NCI-H345 treated with DMSO at 0.1 percent for 48 hours (cell line): Measurements from ENCODE around the gene TMEM259.

Experiments
- DNase-seq: peaks from one replicate; lab custom pipeline; 2025; ENCODE audit not compliant: unreplicated experiment; lab: John Stamatoyannopoulos, UW

TMEM259 gene

DNA sequence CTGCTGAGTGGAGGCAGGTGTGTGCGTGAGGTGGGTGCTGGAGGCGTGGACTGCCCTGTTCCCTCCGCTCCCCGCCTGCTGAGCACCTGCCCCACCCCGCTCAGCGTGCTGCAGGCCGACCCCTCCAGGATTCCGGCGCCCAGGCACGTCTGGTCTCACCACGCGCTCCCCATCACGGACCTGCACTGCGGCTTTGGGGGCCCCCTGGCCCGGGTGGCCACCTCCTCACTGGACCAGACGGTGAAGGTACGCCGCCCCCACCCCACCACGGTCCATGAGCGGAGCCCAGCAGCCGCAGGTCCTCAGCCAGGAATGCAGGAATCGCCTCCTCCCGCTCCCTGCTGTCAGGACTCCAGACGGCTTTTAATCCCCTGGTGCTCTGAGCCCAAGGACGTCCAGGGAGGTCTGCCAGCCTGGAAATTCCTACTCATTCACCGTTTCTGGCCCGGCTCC lies 30.8 kb downstream of the TMEM259 start:
- no peak for DNase-seq

DNA sequence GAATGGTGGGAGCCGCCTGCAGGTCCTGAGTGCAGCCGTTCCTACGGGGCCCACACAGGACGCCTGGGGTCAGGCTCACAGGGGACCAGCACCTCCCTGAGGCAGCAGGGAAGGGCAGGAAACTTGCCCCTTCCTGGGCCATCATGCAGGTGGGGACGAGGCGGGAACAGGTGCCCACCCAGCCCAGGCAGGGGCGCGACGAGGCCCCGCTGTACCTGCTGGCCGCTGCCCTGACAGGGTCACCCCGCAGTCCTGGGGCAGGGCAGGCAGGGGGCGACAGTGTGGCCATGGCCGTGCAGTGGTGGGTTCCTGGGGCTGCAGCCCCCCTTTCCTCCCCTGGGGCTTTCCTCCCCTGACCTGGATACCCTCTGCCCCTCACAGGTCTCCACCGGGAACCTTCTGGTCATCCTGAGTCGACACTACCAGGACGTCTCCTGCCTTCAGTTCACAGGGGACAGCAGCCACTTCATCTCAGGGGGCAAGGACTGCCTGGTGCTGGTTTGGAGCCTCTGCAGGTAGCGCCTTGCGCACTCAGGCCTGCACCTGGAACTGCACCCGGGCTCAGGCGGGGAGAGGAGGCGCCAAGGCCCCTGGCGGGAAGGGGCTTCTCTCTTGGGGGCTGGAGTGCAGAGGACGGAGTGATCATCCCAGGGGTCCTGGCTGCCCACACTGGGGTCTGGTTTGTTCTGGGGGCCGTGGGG lies 31.4 kb downstream of the TMEM259 start:
- no peak for DNase-seq

DNA sequence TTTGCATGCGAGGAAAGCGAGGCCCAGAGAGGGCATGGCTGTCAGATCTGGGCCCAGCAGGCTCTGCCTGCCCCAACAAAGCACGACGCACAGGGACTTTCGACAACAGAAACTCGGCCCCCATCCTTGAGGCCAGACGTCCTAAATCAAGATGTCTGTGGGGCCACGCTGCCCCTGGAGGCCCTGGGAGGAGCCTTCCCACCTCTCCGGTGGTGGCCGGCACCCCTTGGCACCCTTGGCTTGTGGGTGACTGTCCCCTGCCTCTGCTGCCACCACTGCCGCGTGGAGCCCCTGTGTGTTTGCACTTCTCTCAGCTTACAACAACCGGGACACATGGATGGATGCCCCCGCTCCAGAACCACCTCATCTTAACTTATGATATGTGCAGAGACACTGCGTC lies 32.4 kb downstream of the TMEM259 start:
- no peak for DNase-seq

DNA sequence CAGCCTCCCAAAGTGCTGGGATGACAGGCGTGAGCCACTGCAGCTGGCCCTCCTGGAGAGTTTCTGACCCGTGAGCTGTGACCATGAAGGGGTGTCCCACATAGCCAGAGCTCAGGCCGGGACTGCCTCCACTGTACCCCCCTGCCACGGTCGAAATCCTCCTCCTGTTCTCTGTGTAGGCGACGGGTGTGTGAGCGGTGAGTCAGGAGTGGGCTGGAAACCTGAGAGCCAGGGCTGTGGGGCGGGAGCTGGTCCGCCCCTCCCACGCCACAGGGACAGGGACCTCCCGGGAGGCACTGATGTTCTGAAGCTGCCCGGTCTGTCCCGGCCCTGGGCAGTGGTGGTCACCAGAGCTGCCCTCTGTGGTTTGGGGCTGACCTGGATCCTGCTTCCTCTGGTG lies 32.8 kb downstream of the TMEM259 start:
- no peak for DNase-seq

DNA sequence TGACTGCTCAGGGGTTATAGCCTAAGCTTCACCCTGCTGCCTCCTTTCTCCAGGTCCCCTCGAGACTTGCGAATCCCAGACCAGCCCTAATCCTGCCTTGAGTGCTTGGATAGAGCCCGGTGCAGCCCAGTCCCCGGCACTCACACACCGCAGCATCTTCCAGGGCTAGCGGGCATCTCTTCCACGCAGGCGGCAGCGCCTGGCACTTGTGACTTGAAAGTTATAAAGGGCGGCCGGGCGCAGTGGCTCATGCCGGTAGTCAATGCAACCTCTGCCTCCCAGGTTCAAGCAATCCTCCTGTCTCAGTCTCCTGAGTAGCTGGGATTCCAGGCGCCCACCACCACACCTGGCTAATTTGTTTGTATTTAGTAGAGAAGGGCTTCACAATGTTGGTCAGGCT lies 34.8 kb downstream of the TMEM259 start:
- DNase-seq = no peak

DNA sequence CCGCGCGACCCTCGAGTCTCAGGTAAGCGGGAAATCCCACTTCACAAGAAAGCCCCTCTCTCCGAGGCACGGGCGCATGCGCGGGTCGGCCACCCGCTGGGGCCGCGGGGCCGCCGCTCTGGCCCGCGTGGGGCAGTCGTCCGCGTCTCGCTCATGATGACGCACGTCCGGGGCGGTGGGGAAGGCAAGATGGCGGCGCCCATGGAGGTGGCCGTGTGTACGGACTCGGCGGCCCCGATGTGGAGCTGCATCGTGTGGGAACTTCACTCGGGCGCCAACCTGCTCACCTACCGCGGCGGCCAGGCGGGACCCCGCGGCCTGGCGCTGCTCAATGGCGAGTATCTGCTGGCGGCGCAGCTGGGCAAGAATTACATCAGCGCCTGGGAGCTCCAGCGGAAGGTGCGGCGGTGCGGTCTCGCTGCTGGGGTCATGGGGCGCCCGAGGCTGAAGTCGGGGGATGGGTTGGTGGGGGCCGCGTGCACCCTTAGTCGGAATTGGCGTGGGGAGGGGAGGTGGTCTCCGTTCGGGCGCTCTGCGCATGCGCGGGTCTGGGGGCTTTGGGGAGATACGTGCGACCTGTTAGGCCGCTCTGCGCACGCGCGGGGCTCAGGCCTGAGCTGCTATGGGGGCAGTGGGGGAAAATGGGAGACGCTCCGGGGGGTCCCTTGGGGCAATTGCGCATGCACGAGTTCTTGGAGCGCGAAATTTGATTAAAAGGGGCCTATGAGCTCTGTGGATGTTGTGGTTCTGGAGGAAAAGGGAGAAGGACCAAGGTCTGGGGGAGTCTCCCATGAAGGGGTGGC lies 36.6 kb downstream of the TMEM259 start, which contains the start of gene WDR18:
TSS of gene WDR18 (plus strand) at position 181 of the 803 bp plus-strand sequence. CDS start at position 190, 9 bp downstream.
- peak; percentile 84 for DNase-seq

DNA sequence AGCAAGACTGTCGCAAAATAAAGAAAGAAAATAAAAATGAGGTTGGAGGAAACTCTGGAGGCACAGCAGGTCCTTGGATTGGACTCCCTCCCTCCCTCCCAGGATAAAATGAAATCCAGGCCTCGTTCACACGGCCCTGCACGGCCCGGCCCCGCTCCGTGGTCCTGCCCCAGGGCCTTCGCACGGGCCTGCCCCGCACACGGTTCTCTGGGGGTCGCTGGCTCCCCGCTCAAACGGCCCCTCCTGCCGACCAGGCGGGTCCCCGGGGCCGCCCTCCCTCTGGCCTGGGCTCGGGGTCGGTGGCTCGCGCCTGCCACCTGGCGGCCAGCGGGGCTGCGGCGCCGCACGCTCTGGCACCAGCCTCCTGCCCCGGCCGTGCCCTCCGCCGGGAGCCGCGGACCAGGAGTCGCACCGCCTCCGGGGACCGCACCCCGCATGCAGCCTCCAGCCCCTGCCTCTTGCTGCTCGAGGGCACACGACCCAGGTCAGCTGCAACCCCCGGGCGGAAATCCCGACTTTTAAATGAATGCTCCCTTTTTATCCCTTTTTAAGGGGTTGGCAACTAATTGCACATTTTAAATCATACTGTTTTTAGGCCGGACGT lies 38.3 kb downstream of the TMEM259 start:
- no peak for DNase-seq

DNA sequence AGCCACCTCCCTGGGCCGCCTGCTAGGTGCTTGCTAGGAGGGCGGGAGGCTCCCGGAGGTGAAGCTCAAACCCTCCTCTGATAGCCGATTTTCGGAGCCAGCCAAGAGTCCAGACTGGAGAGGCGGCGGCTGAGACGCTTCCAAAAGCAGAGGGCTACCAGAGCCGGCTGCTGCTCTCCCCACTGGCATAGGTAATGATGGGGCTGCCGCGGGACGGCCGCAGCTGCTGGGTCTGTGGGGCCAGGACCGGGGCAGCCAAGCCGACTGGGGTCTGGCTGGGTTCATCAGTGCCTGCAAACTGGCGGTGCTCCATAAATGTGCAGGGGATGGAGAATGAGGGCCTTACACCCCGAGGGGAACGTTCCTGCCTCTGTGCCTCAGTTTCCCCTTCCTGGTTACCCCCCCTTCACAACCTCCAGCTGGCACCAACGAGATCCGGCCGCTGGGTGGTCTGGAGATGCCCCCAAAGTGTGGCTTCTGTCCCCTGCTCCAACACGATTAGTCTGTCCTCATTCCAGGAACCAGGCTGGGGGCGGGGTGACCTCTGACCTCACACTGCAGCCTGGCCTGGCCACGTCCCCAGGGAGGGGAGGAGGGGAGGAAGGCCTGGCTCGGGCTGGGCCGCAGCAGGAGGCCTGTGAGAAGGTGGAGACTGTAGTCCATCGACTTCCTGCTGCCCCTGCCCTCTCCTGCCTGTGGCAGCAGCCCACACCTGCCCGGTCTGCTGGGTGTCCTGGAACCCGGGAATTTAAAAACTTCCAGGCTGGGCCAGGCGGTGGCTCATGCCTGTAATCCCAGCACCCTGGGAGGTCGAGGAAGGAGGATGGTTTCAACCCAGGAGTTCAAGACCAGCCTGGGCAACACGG lies 40.6 kb downstream of the TMEM259 start:
- DNase-seq = no peak

DNA sequence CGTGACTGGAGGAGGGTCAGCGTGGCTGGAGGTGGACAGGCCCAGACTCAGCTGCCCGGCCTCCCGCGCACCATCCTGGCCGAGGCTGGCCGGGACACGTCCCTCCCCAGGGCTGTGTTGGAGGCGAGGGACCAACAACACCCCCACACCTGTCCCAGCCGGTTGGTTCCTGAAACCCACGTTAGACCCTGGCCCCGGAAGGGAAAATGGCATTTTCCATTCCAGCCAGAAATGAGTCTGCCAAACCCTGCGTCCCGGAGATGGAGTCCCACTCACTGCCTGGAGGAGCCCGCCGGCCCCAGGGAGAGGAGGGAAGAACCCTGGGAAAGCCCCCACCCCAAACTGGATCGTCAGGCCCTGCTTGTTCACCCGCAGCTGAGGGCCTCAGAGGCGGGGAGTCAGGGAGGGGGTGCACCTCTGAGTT lies 41.6 kb downstream of the TMEM259 start:
- no peak for DNase-seq

DNA sequence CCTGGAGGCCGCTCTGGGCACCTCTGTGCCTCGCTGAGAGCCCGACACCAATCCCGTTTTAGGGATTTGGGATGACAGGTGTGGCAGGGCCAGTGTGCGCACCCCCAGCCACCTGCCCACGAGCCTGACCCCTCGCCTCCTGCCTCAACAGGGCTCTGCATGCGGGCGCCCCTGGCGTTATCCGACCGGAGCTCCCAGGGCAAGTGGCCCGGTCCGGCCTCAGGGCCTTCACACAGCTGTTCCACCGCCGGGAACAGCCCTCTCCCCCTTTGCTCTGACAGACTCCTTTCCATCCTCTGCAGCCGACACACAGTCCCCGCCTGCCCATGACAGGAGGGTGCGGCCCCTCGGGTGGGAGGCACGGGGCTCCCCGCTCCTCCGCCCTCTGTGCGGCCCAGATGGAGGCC lies 43.9 kb downstream of the TMEM259 start:
- no peak for DNase-seq

DNA sequence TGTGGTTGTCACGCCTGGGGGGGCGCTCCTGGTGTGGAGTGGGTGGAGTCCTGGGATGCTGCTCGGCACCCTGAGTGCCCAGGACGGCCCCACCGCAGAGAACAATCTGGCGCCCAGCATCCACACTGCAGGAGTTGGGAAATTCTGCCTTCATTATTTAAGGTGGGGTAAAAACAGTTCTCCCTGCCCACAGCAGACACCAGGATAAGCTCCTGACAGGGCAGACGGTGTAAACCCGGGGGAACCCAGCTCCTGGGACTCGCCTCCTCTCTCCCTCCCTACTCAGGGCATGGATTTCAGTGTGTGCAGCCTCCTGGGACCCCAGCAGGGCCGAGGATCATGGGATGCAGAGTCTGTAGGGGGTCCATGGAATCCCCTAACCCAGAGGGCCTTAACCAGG lies 44.4 kb downstream of the TMEM259 start:
- no peak for DNase-seq

DNA sequence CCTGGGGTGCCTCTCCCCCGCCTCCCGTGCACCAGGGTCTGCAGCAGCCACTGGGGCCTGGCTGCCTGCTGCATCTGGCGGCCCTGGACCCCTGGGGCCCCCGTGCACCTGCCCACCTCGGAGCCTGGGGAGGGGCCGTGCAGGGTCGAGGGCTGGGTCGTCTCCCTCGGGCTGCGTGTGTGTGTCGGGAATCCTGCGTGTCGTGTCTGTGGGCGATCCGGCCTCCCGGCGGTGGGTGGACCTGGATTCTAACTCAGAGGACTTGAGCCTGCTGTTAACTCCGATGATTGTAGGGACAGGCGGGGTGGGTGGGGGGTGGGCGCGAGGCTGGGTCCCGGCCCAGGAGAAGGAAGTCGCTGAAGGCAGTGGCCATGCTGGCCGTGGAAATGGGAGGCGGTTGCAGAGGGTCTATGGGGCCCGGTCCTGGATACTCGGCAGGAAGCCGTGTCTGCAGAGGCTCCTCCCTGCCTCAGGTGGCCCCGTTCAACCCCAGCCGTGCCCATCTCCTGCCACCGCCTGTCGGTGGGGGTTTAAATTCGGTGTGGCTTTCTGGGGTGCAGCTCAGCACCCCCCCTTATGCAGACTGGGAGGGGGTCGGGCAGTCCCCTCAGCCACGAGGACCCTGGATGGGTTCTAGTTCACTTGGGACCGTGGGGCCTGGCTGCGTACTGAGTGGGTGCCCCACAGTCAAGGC lies 46.2 kb downstream of the TMEM259 start:
- DNase-seq = no peak

DNA sequence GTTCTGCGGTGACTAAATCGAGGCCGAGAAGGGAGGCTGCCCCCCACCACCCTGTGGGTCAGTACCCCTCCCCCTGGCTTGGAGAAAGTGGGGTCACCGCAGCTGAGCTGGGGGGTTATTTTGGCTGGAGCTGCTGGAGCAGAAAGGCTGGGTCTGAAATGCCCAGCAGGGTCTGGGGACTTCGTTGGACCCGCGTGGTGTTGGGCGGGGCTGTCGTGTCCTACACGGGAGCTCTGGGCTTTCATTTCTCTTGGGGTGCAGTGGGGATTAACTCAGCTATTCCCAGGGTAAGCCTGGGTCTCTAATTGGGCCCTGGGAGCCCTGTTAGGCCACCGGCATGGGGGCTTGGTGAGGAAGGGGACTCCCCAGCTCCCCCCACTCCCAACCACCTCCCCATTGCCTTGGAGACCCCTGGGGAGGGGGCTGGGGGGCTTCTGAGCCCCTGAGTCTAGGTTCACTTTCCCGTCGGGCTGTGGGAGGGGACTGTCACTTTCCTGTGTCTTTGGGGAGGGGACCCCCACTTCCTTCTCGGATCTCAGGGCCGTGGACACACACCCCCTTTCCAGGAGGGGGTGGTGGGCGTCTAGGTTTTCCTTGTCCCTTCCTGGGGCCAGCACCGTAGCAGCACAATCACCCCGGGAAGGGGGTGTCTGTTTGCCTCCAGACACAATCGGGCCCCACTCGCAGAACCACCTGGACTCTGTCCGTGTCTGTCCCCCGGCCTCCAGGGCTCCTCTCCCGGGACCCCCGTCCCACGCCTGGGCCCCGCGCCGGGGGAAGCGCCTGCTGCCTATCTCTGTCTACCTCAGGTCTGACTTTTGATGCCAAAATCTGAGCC lies 47.0 kb downstream of the TMEM259 start:
- no peak for DNase-seq

DNA sequence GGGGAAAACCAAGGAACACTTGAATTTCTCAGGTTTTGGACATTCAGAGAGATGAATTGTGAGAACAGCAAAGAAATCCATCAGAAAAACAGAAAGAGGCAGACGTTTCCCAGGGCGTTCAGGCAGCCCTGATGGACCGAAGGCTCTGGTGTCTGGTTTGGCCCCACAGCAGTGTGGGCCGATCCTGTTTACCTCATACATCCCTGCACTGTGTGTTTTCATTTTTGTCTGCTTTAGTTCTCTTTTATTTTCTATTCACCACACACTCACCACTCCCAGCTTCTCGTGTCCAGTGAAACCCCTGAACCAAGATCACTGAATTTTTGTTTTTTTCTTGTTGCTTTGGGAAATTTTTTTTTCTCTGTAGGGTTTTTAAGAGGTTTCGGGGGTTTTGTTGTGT lies 48.6 kb downstream of the TMEM259 start:
- no peak for DNase-seq

DNA sequence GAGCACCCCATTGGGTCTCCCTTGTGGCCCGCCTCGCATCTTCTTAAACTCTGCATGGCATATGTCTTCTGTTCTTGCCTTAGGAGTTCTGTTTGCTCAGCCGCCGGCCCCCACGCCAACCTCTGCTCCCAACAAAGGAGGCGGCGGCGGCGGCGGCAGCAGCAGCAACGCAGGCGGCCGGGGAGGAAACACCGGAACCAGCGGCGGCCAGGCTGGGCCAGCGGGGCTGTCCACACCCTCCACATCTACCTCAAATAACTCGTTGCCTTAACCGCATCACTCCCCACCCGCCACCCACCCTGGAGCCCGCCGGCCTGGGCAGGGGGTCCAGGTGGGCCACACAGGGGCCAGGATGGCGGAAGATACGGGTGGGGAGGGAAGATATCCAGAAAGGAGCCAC lies 49.1 kb downstream of the TMEM259 start:
- no peak for DNase-seq

DNA sequence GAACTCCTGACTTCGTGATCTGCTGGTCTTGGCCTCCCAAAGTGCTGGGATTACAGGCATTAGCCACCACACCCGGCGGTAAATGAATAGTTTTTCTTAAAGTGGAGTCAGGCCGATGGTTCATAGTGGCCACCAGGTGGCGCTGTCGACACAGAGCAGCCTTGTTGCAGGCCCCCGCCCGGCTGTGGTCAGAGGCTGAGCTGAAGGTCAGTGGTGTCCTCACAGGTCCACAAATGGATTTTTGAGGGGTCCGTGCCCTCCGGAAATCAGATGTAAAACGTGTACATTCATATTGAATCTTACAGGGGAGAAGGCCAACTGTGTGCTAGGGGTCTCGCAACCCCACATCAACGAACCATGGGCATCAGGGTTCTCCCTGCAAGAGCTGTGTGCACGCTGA lies 50.2 kb downstream of the TMEM259 start:
- DNase-seq = no peak

DNA sequence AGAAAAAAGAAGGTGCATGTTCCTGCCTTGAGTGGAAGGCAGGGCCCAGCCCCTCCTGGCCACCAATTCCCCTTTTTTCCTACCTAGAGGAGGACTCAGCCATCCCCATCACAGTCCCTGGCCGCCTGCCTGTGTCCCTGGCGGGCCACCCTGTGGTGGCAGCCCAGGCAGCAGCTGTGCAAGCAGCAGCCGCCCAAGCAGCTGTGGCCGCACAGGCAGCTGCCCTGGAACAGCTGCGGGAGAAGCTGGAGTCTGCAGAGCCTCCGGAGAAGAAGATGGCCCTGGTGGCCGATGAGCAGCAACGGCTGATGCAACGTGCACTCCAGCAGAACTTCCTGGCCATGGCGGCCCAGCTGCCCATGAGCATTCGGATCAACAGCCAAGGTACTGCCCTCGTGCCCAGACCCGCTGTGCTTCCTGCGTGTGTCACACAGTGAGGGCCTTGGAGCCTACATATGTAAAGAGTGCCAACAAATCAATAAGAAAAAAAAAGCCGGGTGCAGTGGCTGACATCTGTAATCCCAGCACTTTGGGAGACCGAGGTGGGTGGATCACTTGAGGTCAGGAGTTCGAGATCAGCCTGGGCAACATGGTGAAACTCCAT lies 54.3 kb downstream of the TMEM259 start:
- no peak for DNase-seq

DNA sequence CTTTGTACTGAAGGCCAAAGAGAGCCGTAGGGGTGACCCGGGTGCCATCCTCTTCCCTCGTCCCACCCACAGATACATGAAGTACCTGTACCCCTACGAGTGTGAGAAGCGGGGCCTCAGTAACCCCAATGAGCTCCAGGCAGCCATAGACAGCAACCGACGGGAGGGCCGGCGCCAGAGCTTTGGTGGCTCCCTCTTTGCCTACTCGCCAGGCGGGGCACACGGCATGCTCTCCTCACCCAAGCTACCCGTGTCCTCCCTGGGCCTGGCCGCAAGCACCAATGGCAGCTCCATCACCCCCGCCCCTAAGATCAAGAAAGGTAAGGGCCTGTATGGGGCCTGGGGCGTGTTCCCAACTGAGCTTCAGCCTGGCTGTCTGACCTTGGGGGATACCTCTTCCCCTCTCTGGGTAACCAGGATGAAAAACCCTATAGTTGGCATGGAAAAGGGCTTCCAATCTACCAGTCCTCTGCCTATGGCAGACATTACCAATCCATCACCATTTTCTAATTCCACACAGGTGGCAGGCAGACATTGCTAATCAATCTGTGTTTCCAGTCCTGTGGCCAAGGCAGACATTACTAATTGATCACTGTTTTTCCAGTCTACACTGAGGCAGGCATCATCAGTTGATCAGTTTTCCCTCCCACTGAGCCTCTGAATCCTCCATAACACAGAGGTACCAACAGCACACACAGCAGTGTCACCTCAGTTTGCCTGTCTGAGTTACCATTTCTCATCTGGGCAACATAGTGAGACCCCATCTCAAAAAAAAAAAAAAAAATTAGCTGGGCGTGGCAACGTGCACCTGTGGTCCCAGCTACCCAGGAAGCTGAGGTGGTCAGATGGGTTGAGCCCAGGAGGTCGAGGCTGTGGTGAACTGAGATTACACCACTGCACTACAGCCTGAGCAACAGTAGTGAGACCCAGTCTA lies 55.9 kb downstream of the TMEM259 start:
- no peak for DNase-seq
